CD4-positive, alpha-beta T cell treated with Interleukin-6 for 4 hours (primary cell): ENCODE measurements around the gene C15orf40.

Source experiments
- DNase-seq: peaks from one replicate; pipeline ENCODE4 v3.0.0-alpha.2; 2020; ENCODE audit warnings: mixed read lengths

Gene C15orf40

GRCh38 chr15:82992436-82992998 lies 18.9 kb downstream of the C15orf40 start:
- DNase-seq: no peak

GRCh38 chr15:82986442-82986780 lies 25.0 kb downstream of the C15orf40 start:
- peak; percentile 6 for DNase-seq

- peak; percentile 93 for DNase-seq
These were observed 25.6 kb downstream of the C15orf40 start, which contains the start of gene RAMAC for GRCh38 chr15:82985688-82986441. Gene RAMAC, plus strand, starts transcription at chr15:82986210. Its CDS starts 2,809 bp downstream, at chr15:82989019.

- DNase-seq: no peak
These were observed 30.5 kb downstream of the C15orf40 start for GRCh38 chr15:82980981-82981380.

GRCh38 chr15:82979726-82980125 lies 31.7 kb downstream of the C15orf40 start:
- DNase-seq: no peak

GRCh38 chr15:82978438-82978837 lies 33.0 kb downstream of the C15orf40 start:
- DNase-seq: no peak

- DNase-seq: no peak
These were observed 34.4 kb downstream of the C15orf40 start for GRCh38 chr15:82977076-82977475.

GRCh38 chr15:82972990-82973389 lies 38.4 kb downstream of the C15orf40 start:
- DNase-seq: no peak

GRCh38 chr15:82971218-82971984 lies 40.0 kb downstream of the C15orf40 start:
- no peak for DNase-seq

- no peak for DNase-seq
These were observed 40.7 kb downstream of the C15orf40 start for GRCh38 chr15:82970696-82971095.

GRCh38 chr15:82970078-82970686 lies 41.3 kb downstream of the C15orf40 start:
- DNase-seq: no peak

- no peak for DNase-seq
These were observed 42.1 kb downstream of the C15orf40 start for GRCh38 chr15:82969353-82969752.

- no peak for DNase-seq
These were observed 43.4 kb downstream of the C15orf40 start for GRCh38 chr15:82968066-82968465.

GRCh38 chr15:82966671-82967071 lies 44.8 kb downstream of the C15orf40 start:
- DNase-seq: no peak

- DNase-seq: no peak
These were observed 46.5 kb downstream of the C15orf40 start for GRCh38 chr15:82964890-82965289.

- no peak for DNase-seq
These were observed 47.7 kb downstream of the C15orf40 start for GRCh38 chr15:82963471-82964341.

GRCh38 chr15:82960766-82961165 lies 50.7 kb downstream of the C15orf40 start:
- no peak for DNase-seq

GRCh38 chr15:82959423-82959822 lies 52.0 kb downstream of the C15orf40 start:
- no peak for DNase-seq

- no peak for DNase-seq
These were observed 52.8 kb downstream of the C15orf40 start for GRCh38 chr15:82958638-82959037.

GRCh38 chr15:82952158-82953081 lies 59.0 kb downstream of the C15orf40 start, which contains the start of gene HOMER2:
Gene HOMER2, minus strand, starts transcription at chr15:82952720. Its CDS starts 185 bp downstream, at chr15:82952535.
- peak; percentile 10 for DNase-seq
